ENCODE measurements around the gene PIAS4.
"Not testable (repeated sequence)": the region's sequence is repeated elsewhere in the genome, so short reads cannot be mapped to it uniquely, and the experiment has no call there.

Gene PIAS4

GRCh38 chr19:3966051-3967017 lies 41.2 kb upstream of the PIAS4 start:
- H3K27ac ChIP-seq (ENCODE audit: low read length), result no peak overlapping the region
- H3K4me3 ChIP-seq (ENCODE audit: low read depth in 1 of 2, low read length in 2 of 2), result no peak overlapping the region
- no peak for DNase-seq
- no peaks in the 10 kb centered on the region for H3K27me3 ChIP-seq (ENCODE audit: insufficient read depth, low read length, poor library complexity)
- peaks cover 23% of the 10 kb centered on the region for H3K4me1 ChIP-seq (ENCODE audit: insufficient read depth, low read length)
- TF ChIP-seq EZH2 (IDR thresholded peaks at IDR 0.05; ENCODE audit: borderline replicate concordance, low read depth, low read length, severe bottlenecking), result no peak
- TF ChIP-seq CTCF (IDR thresholded peaks at IDR 0.05; ENCODE audit: borderline replicate concordance, extremely low read depth, low read length, poor library complexity, severe bottlenecking), result no peak
- H4K20me1 ChIP-seq (ENCODE audit: insufficient read depth, low read length), result peaks cover 37% of the 10 kb centered on the region
- peaks cover 44% of the 10 kb centered on the region for H3K79me2 ChIP-seq (ENCODE audit: insufficient read depth, low read length)
- H3K36me3 ChIP-seq (ENCODE audit: insufficient read depth, low read length), result peaks cover 68% of the 10 kb centered on the region
- H2AFZ ChIP-seq (ENCODE audit: low read depth, low read length), result no peak overlapping the region
- no peak overlapping the region for H3K9ac ChIP-seq (ENCODE audit: low read depth, low read length)
- H3K4me2 ChIP-seq (ENCODE audit: insufficient read depth, low read length), result no peak overlapping the region
- no peaks in the 10 kb centered on the region for H3K9me3 ChIP-seq (ENCODE audit: insufficient read depth, low read length, severe bottlenecking)
- ATAC-seq (ENCODE audit: insufficient read depth, low read depth), result no peak

- not testable (repeated sequence) for H3K9me3 ChIP-seq (ENCODE audit: insufficient read depth, low read length, severe bottlenecking); H2AFZ ChIP-seq (ENCODE audit: low read depth, low read length); H3K4me2 ChIP-seq (ENCODE audit: insufficient read depth, low read length); H3K9ac ChIP-seq (ENCODE audit: low read depth, low read length); H3K27me3 ChIP-seq (ENCODE audit: insufficient read depth, low read length, poor library complexity); DNase-seq; ATAC-seq (ENCODE audit: insufficient read depth, low read depth); H3K4me3 ChIP-seq (ENCODE audit: low read depth in 1 of 2, low read length in 2 of 2); H3K27ac ChIP-seq (ENCODE audit: low read length)
- Histone ChIP-seq H4K20me1 (ENCODE audit: insufficient read depth, low read length) (peaks cover 37% of the 10 kb centered on the region), H3K79me2 (ENCODE audit: insufficient read depth, low read length) (peaks cover 44% of the 10 kb centered on the region), H3K4me1 (ENCODE audit: insufficient read depth, low read length) (peaks cover 26% of the 10 kb centered on the region), H3K36me3 (ENCODE audit: insufficient read depth, low read length) (peaks cover 54% of the 10 kb centered on the region)
Observed at GRCh38 chr19:3967983-3968382, 39.6 kb upstream of the PIAS4 start.

- Histone ChIP-seq H3K9me3 (ENCODE audit: insufficient read depth, low read length, severe bottlenecking) (no peaks in the 10 kb centered on the region), H3K36me3 (ENCODE audit: insufficient read depth, low read length) (peaks cover 46% of the 10 kb centered on the region), H3K4me1 (ENCODE audit: insufficient read depth, low read length) (peaks cover 26% of the 10 kb centered on the region), H2AFZ (ENCODE audit: low read depth, low read length) (no peak overlapping the region), H3K79me2 (ENCODE audit: insufficient read depth, low read length) (peaks cover 44% of the 10 kb centered on the region), H3K27ac (ENCODE audit: low read length) (0 out of 2 replicates have a peak overlapping the region, but pooled peaks have one; percentile 32), H3K27me3 (ENCODE audit: insufficient read depth, low read length, poor library complexity) (no peaks in the 10 kb centered on the region), H3K4me2 (ENCODE audit: insufficient read depth, low read length) (peak overlapping the region; percentile 85; the same call in 1 of the 2 replicates), H3K4me3 (ENCODE audit: low read depth in 1 of 2, low read length in 2 of 2) (no peak overlapping the region), H3K9ac (ENCODE audit: low read depth, low read length) (peak overlapping the region; percentile 92; the same call in 1 of the 2 replicates), H4K20me1 (ENCODE audit: insufficient read depth, low read length) (peaks cover 37% of the 10 kb centered on the region)
- TF ChIP-seq CTCF (IDR thresholded peaks at IDR 0.05; ENCODE audit: borderline replicate concordance, extremely low read depth, low read length, poor library complexity, severe bottlenecking), result no peak
- no peak for TF ChIP-seq EZH2 (IDR thresholded peaks at IDR 0.05; ENCODE audit: borderline replicate concordance, low read depth, low read length, severe bottlenecking)
- ATAC-seq (ENCODE audit: insufficient read depth, low read depth), result no peak
- DNase-seq, result peak; percentile 19
Observed at GRCh38 chr19:3968556-3969434, 38.7 kb upstream of the PIAS4 start.
